Dermis microvascular lymphatic vessel endothelial cell (primary cell): ENCODE data around the gene USF3. TPM values are rescaled to one million over a fixed set of nuclear protein-coding genes. Genes with fewer than 3 reads are reported as not detected.
A peak's percentile ranks its signal among the peaks of the same experiment; 100 is the strongest.

Source experiments
- DNase-seq, 2 donors: peaks; one replicate each; pipeline versions ENCODE4 v3.0.0 to v3.0.0-alpha.2; 2010; ENCODE audit warnings: low read depth in 2 of 2
- total RNA-seq: library from RNA; depleted of rRNA; stranded (reverse); fragments of >200 nt; gene quantifications from 2 replicates; pipeline ENCODE4 v1.2.1, GENCODE V29; 2014

Gene USF3
- total RNA-seq, 1 donor from 2014 or later, result 4.9 TPM

- no peak for DNase-seq
These were observed 89.2 kb downstream of the USF3 start for GRCh38 chr3:113607219-113607596.

GRCh38 chr3:113606539-113607218 is 89.8 kb downstream of the USF3 start:
- DNase-seq, result peak in 1 of 2 donors; percentile 20

GRCh38 chr3:113602836-113603235 is 93.6 kb downstream of the USF3 start:
- DNase-seq, result no peak

GRCh38 chr3:113602256-113602655 is 94.2 kb downstream of the USF3 start:
- DNase-seq, result no peak

GRCh38 chr3:113601240-113601639 is 95.2 kb downstream of the USF3 start:
- DNase-seq, result no peak

- no peak for DNase-seq
These were observed 95.8 kb downstream of the USF3 start for GRCh38 chr3:113600418-113601182.

Other genes with a start within 250 kb of the USF3 start
- 3.0 and 3.9 TPM in 2 replicates for gene SPICE1, start 181.5 kb downstream of the USF3 start, total RNA-seq
- gene SIDT1, start 164.1 kb downstream of the USF3 start, total RNA-seq, result under 0.01 TPM in 1 of 2 replicates, not detected in the other
- 174 and 187 TPM in 2 replicates for gene NAA50, start 49.6 kb upstream of the USF3 start, total RNA-seq
- 123 and 156 TPM in 2 replicates for gene ATP6V1A, start 50.4 kb upstream of the USF3 start, total RNA-seq
- 16.6 and 20.9 TPM in 2 replicates for gene GRAMD1C, start 142.1 kb upstream of the USF3 start, total RNA-seq